ENCODE data around the gene SERINC2. TPM values are rescaled to one million over a fixed set of nuclear protein-coding genes. Genes with fewer than 3 reads are reported as not detected.

SERINC2 gene
- total and polyA plus RNA-seq, 2 of the 4 experiments (the other 2 are of a cell fraction) = 2.0 to 59.5 TPM

DNA sequence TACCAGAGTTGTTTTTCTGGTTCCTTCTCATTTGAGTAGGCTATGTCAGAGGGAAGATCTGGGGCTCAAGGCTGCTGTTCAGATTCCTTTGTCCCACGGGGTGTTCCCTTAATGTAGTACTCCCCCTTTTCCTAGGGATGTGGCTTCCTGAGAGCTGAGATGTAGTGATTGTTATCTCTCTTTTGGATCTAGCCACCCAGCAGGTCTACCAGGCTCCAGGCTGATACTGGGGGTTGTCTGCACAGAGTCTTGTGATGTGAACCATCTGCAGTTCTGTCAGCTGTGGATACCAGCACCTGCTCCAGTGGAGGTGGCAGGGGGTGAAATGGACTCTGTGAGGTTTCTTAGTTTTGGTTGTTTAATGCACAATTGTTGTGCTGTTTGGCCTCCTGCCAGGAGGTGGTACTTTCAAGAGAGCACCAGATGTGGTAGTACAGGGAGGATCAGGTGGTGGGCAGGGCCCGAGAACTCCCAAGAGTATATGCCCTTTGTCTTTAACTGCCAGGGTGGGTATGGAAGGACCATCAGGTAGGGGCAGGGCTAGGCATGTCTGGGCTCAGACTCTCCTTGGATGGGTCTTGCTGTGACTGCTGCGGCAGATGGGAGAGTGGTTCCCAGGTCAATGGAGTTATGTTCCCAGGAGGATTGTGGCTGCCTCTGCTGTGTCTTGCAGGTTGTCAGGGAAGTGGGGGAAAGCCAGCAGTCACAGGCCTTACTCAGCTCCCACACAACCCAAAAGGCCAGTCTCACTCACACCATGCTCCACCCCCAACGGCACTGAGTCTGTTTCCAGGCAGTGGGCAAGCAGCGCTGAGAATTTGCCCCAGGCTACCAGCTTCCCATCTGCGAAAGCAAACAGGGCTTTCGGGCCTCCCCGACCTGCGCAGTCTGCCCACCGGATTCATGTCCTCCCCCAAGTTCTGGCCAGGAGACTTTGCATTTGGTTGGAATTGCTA, 64.2 kb downstream of the SERINC2 start:
- DNase-seq (no peak), ATAC-seq (ENCODE audit: low read depth) (no peak)
- no peak overlapping the region for H4K8ac ChIP-seq (ENCODE audit: low read depth in 2 of 2, low read length in 2 of 2)
- in situ Hi-C loops (cut with MboI; ENCODE audit: low sequenced_read_pairs) (no loop called here), dilution Hi-C loops (cut with HindIII; ENCODE audit: low sequenced_read_pairs, unreplicated experiment) (no loop called here), intact Hi-C loops (cut with micrococcal nuclease) (no loop called here)
- no peak overlapping the region for H3K4me2 ChIP-seq (ENCODE audit: low read depth, low read length)
- ChIA-PET CTCF (no interaction called here), POLR2A (ENCODE audit: unreplicated experiment) (no interaction called here)
- H3K9me3 ChIP-seq (ENCODE audit: control insufficient read depth, insufficient read depth, low read length) = 0 out of 2 replicates have a peak, but pooled peaks cover 2% of the 10 kb centered on the region
- no peak overlapping the region for H2BK5ac ChIP-seq (ENCODE audit: low read depth, low read length, poor library complexity, severe bottlenecking)
- no peak overlapping the region for H2AFZ ChIP-seq (replicated peaks; ENCODE audit: low read length, poor library complexity)
- H4K20me1 ChIP-seq (ENCODE audit: insufficient read depth, low read length) = no peaks in the 10 kb centered on the region
- H2BK20ac ChIP-seq (ENCODE audit: low read depth, low read length) = no peak overlapping the region
- no peak overlapping the region for H3K9ac ChIP-seq (ENCODE audit: low read depth, low read length)
- no peaks in the 10 kb centered on the region for H3K79me1 ChIP-seq (ENCODE audit: low read depth in 1 of 2, low read length in 2 of 2)
- no peaks in the 10 kb centered on the region for H3K36me3 ChIP-seq (ENCODE audit: control insufficient read depth, insufficient read depth, low read length)
- H4K91ac ChIP-seq (ENCODE audit: insufficient read depth, low read depth, low read length) = no peak overlapping the region
- peaks cover 16% of the 10 kb centered on the region for H3K27me3 ChIP-seq (ENCODE audit: control insufficient read depth, insufficient read depth, low read length)
- no peak overlapping the region for H2BK120ac ChIP-seq (ENCODE audit: low read depth, low read length)
- WGBS, 2 experiments (ENCODE audit: extremely low coverage in 2 of 2, insufficient read length in 1 of 2) = 86% methylated on average over 6 of the region's 10 CpGs; no CpG with 5 or more reads in 1 of the 2 experiments
- H2AK9ac ChIP-seq (replicated peaks; ENCODE audit: low read depth, low read length, poor library complexity) = no peak overlapping the region
- H3K9me1 ChIP-seq (ENCODE audit: insufficient read depth, low read length) = no peaks in the 10 kb centered on the region
- H3K23ac ChIP-seq (ENCODE audit: low read depth, low read length) = no peak overlapping the region
- no peak overlapping the region for H2AK5ac ChIP-seq (ENCODE audit: low read depth, low read length)
- H3K14ac ChIP-seq (replicated peaks; ENCODE audit: low read depth, low read length) = no peak overlapping the region
- no peak overlapping the region for H2BK15ac ChIP-seq (ENCODE audit: low read depth, low read length)
- no peak overlapping the region for H4K5ac ChIP-seq (ENCODE audit: low read depth, low read length)
- no peak overlapping the region for H3K4ac ChIP-seq (ENCODE audit: low read depth, low read length)
- H3K27ac ChIP-seq (ENCODE audit: insufficient read depth, low read length) = no peak overlapping the region
- no TSS peak for BruUV-seq (replicated peaks)
- H3K56ac ChIP-seq (ENCODE audit: extremely low read depth, insufficient read depth, low read length) = no peak overlapping the region
- no peak overlapping the region for H3K18ac ChIP-seq (ENCODE audit: low read depth, low read length)
- no peaks in the 10 kb centered on the region for H3K4me1 ChIP-seq (ENCODE audit: control insufficient read depth, insufficient read depth, low read length)
- H3K4me3 ChIP-seq (ENCODE audit: insufficient read depth, low read depth, low read length) = no peak overlapping the region
- TF ChIP-seq RAD21 (IDR thresholded peaks at IDR 0.05; ENCODE audit: low read length) (no peak), RCOR1 (IDR thresholded peaks at IDR 0.05; ENCODE audit: insufficient replicate concordance, low read length) (no peak), SMC3 (IDR thresholded peaks at IDR 0.05; ENCODE audit: low read depth, low read length) (no peak), MXI1 (IDR thresholded peaks at IDR 0.05; ENCODE audit: borderline replicate concordance, low read depth, low read length) (no peak), MAZ (IDR thresholded peaks at IDR 0.05; ENCODE audit: borderline replicate concordance, low read depth, low read length) (no peak), NFE2L2 (IDR thresholded peaks at IDR 0.05; ENCODE audit: low read depth, low read length) (no peak), CEBPB (IDR thresholded peaks at IDR 0.05; ENCODE audit: low read depth, low read length) (no peak), POLR2A (IDR thresholded peaks at IDR 0.05; ENCODE audit: low read depth, low read length) (no peak), MAFK (IDR thresholded peaks at IDR 0.05; ENCODE audit: low read depth, low read length) (no peak), BHLHE40 (IDR thresholded peaks at IDR 0.05; ENCODE audit: low read depth, low read length) (no peak), CHD1 (IDR thresholded peaks at IDR 0.05; ENCODE audit: low read depth, low read length) (no peak), FOS (IDR thresholded peaks at IDR 0.05; ENCODE audit: low read depth, low read length) (no peak)
- TF ChIP-seq, protein P1, sequence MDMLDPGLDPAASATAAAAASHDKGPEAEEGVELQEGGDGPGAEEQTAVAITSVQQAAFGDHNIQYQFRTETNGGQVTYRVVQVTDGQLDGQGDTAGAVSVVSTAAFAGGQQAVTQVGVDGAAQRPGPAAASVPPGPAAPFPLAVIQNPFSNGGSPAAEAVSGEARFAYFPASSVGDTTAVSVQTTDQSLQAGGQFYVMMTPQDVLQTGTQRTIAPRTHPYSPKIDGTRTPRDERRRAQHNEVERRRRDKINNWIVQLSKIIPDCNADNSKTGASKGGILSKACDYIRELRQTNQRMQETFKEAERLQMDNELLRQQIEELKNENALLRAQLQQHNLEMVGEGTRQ (IDR thresholded peaks at IDR 0.05; ENCODE audit: low read depth, low read length) = no peak
- TF ChIP-seq, protein P2, sequence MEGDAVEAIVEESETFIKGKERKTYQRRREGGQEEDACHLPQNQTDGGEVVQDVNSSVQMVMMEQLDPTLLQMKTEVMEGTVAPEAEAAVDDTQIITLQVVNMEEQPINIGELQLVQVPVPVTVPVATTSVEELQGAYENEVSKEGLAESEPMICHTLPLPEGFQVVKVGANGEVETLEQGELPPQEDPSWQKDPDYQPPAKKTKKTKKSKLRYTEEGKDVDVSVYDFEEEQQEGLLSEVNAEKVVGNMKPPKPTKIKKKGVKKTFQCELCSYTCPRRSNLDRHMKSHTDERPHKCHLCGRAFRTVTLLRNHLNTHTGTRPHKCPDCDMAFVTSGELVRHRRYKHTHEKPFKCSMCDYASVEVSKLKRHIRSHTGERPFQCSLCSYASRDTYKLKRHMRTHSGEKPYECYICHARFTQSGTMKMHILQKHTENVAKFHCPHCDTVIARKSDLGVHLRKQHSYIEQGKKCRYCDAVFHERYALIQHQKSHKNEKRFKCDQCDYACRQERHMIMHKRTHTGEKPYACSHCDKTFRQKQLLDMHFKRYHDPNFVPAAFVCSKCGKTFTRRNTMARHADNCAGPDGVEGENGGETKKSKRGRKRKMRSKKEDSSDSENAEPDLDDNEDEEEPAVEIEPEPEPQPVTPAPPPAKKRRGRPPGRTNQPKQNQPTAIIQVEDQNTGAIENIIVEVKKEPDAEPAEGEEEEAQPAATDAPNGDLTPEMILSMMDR (conservative IDR thresholded peaks at IDR 0.05; ENCODE audit: low read depth, low read length) = no peak
- TF ChIP-seq, protein P3, sequence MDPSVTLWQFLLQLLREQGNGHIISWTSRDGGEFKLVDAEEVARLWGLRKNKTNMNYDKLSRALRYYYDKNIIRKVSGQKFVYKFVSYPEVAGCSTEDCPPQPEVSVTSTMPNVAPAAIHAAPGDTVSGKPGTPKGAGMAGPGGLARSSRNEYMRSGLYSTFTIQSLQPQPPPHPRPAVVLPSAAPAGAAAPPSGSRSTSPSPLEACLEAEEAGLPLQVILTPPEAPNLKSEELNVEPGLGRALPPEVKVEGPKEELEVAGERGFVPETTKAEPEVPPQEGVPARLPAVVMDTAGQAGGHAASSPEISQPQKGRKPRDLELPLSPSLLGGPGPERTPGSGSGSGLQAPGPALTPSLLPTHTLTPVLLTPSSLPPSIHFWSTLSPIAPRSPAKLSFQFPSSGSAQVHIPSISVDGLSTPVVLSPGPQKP (IDR thresholded peaks at IDR 0.05; ENCODE audit: borderline replicate concordance, low read depth, low read length) = no peak

Measured in IMR-90 (cell line).